ENCODE results near the gene PCDHAC1. TPM values are rescaled to one million over a fixed set of nuclear protein-coding genes. Genes with fewer than 3 reads are reported as not detected.

The PCDHAC1 gene
- total and polyA plus RNA-seq, 3 experiments from 2014 or later, result not detected

DNA sequence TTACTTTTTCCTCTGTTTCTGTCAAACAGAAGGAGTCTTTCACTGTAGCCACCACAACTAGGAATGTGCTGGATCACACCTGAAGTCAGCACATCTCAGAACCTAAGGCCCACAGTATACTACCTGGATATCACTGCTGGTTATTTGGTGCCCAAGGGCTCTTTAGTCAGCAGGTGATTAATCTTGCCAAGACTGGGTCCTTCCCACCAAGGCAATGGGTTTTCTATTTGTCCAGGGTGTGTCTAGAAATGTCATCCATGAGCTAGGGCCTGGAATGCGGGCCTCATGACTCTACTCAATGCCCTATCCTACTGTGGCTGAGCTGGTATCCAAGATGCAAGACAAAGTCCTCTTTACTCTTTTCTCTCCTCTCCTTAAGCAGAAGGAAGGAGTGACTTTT, 9.8 kb upstream of the PCDHAC1 start:
- peaks cover 4 to 24% (median 7%) of the 10 kb centered on the region in 5 donors for H3K9me3 Mint-ChIP-seq
- CTCF ChIA-PET, result no interaction called here
- H3K4me1 ChIP-seq (ENCODE audit: insufficient read depth, low read length), result no peaks in the 10 kb centered on the region

DNA sequence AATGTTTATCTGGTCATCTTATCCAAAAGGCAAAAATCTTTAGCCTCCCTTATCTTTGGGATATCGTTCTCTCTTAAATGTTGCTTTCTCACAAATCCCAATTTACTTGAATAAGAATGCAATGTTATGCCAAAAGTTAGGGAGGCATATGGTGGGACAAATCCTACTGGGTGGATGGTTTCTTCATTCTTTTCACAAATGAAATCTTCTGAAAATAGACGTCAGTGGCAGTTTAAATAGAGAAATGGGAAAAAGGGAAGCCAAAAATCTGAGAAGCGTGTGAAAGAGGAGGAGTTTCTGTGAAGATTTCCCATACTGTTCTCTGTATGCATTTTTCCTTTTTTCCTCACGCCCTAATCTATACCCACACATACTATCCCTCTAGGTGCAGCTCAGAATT, 2.5 kb upstream of the PCDHAC1 start:
- ChIA-PET CTCF (no interaction called here), POLR2A (no interaction called here)
- Histone ChIP-seq H3K27ac (ENCODE audit: low read depth, low read length) (no peak overlapping the region), H3K9me3 (ENCODE audit: low read length) (no peaks in the 10 kb centered on the region), H3K4me1 (ENCODE audit: insufficient read depth, low read length) (no peaks in the 10 kb centered on the region), H3K4me3 (ENCODE audit: low read length) (no peak overlapping the region), H3K27me3 (ENCODE audit: insufficient read depth, low read length, poor library complexity, severe bottlenecking) (peaks cover 4% of the 10 kb centered on the region), H3K36me3 (ENCODE audit: insufficient read depth, low read length) (no peaks in the 10 kb centered on the region)
- H3K27me3 Mint-ChIP-seq, result peaks cover 33 to 67% of the 10 kb centered on the region in 2 donors
- H3K4me3 Mint-ChIP-seq, result no peak overlapping the region
- peaks cover 0 to 1% (median 0%) of the 10 kb centered on the region in 3 donors for H3K36me3 Mint-ChIP-seq
- peaks cover 0 to 8% (median 7%) of the 10 kb centered on the region in 5 donors for H3K9me3 Mint-ChIP-seq
- DNase-seq, result no peak
- H3K27ac Mint-ChIP-seq, result no peak overlapping the region
- H3K4me1 Mint-ChIP-seq, result peaks cover 5 to 18% (median 7%) of the 10 kb centered on the region in 3 donors

More for the DNA sequence above, 9.8 kb upstream of the PCDHAC1 start:
- Mint-ChIP-seq H3K4me1 (no peaks in the 10 kb centered on the region), H3K27ac (no peak overlapping the region), H3K36me3 (no peaks in the 10 kb centered on the region), H3K4me3 (no peak overlapping the region), H3K27me3 (peaks cover 5 to 22% of the 10 kb centered on the region in 2 donors)
- Histone ChIP-seq H3K9me3 (ENCODE audit: low read length) (no peaks in the 10 kb centered on the region), H3K36me3 (ENCODE audit: insufficient read depth, low read length) (no peaks in the 10 kb centered on the region), H3K4me3 (ENCODE audit: low read length) (no peak overlapping the region), H3K27me3 (ENCODE audit: insufficient read depth, low read length, poor library complexity, severe bottlenecking) (no peaks in the 10 kb centered on the region), H3K27ac (ENCODE audit: low read depth, low read length) (no peak overlapping the region)
- no peak for DNase-seq
- POLR2A ChIA-PET, result no interaction called here

DNA sequence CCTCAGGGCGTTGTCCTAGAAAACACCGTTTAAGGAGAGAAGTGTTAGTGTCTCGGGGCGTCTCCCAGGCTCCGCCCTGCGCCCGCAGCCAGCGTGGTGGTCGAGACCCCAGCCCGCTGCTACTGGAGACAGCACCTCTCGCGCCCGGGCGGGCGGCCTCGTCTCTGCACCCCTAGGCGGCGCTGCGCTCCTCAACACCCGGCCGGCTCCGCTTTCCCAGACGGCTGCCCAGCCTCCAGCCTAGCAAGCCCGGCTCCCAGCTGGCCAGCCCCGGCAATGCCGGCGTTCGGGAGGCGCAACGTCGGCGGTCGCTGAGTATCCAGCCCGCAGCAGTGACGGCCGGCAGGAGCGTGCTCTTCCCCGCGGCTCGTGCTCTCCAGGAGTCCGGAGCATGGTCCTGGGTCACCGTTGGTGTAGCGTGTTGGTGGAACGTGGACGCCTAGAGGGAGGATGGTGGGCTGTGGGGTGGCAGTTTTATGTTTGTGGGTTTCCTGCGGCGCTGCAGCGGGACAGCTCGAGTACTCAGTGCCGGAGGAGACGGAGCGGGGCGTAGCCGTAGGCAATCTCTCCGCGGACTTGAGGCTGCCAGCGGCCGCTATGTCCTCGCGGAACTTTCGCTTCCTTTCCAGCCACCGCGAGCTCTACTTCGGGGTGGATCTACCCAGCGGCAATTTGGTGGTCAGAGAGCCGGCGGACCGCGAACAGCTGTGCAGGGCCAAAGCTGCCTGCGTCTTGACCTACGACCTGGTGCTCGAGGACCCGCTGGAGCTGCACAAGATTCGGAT, 536 bp downstream of the PCDHAC1 start:
- no peaks in the 10 kb centered on the region for H3K9me3 ChIP-seq (ENCODE audit: low read length)
- H3K4me3 ChIP-seq (ENCODE audit: low read length), result no peak overlapping the region
- DNase-seq, result no peak
- H3K4me1 ChIP-seq (ENCODE audit: insufficient read depth, low read length), result no peaks in the 10 kb centered on the region
- Mint-ChIP-seq H3K9me3 (peaks cover 0 to 9% (median 6%) of the 10 kb centered on the region in 5 donors), H3K27me3 (peaks cover 42 to 71% of the 10 kb centered on the region in 2 donors), H3K36me3 (peaks cover 0 to 6% (median 0%) of the 10 kb centered on the region in 3 donors), H3K4me1 (peaks cover 5 to 18% (median 7%) of the 10 kb centered on the region in 3 donors), H3K27ac (peak overlapping the region in 1 of 8 donors; percentile 39), H3K4me3 (peak overlapping the region in 6 of 7 donors; percentile 29 to 76 (median 62))
- peaks cover 4% of the 10 kb centered on the region for H3K27me3 ChIP-seq (ENCODE audit: insufficient read depth, low read length, poor library complexity, severe bottlenecking)
- no peaks in the 10 kb centered on the region for H3K36me3 ChIP-seq (ENCODE audit: insufficient read depth, low read length)
- H3K27ac ChIP-seq (ENCODE audit: low read depth, low read length), result no peak overlapping the region
- CTCF ChIA-PET, result no interaction called here
- POLR2A ChIA-PET, result no interaction called here

DNA sequence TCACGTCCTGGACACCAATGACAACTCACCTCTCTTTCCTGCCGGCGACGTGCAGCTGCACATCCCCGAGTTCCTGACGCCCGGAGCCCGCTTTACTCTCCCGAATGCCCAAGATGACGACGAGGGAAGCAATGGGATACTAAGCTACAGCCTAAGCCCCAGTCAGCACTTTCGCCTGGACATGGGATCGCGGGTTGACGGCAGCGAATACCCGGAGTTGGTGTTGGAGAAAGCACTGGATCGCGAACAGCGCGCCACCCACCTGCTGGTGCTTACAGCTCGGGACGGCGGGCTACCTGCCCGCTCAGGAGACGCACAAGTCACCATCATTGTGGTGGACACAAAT, 1.1 kb downstream of the PCDHAC1 start:
- Mint-ChIP-seq H3K4me1 (peaks cover 5 to 18% (median 7%) of the 10 kb centered on the region in 3 donors), H3K27ac (peak overlapping the region in 1 of 8 donors; percentile 39), H3K9me3 (peaks cover 0 to 9% (median 6%) of the 10 kb centered on the region in 5 donors), H3K27me3 (peaks cover 42 to 67% of the 10 kb centered on the region in 2 donors), H3K36me3 (peaks cover 0 to 6% (median 0%) of the 10 kb centered on the region in 3 donors), H3K4me3 (peak overlapping the region in 6 of 7 donors; percentile 29 to 76 (median 62))
- no peak for DNase-seq
- Histone ChIP-seq H3K27ac (ENCODE audit: low read depth, low read length) (no peak overlapping the region), H3K9me3 (ENCODE audit: low read length) (no peaks in the 10 kb centered on the region), H3K4me3 (ENCODE audit: low read length) (no peak overlapping the region), H3K36me3 (ENCODE audit: insufficient read depth, low read length) (no peaks in the 10 kb centered on the region), H3K27me3 (ENCODE audit: insufficient read depth, low read length, poor library complexity, severe bottlenecking) (peaks cover 4% of the 10 kb centered on the region), H3K4me1 (ENCODE audit: insufficient read depth, low read length) (no peaks in the 10 kb centered on the region)
- CTCF ChIA-PET, result no interaction called here
- POLR2A ChIA-PET, result no interaction called here

DNA sequence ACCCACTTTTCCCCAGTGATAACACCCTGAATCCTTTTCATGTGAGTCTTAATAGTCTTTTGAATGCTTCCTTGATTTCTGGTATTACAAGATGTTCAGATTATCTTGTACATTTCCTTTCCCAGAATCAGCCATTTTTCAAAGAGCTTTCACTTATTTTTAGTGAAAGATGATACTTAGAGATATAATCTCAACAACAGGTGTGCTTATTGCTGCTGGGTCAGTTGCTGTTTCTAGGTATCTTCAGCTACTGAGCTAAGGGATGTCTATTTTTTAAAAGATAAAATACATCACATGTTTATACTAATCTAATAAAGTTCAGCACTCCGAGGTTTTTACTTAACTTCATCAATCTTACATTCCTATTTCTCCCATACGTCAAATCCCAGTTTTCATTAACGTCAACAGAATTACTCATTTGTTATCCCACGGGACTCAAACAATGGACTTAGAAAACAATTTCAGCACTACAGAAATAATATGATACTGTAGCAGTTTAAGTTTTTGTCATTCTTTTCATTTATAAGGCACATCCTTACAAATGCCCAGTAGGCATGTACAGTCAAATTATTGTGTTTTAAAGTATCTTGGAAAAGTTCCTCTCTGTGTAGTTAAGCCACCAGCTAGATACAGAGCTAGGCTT, 9.0 kb downstream of the PCDHAC1 start:
- no peak overlapping the region for H3K27ac ChIP-seq (ENCODE audit: low read depth, low read length)
- no peak overlapping the region for H3K27ac Mint-ChIP-seq
- peaks cover 4 to 7% of the 10 kb centered on the region in 2 donors for H3K27me3 Mint-ChIP-seq
- ChIA-PET CTCF (no interaction called here), POLR2A (no interaction called here)
- no peaks in the 10 kb centered on the region for H3K36me3 ChIP-seq (ENCODE audit: insufficient read depth, low read length)
- no peaks in the 10 kb centered on the region for H3K4me1 ChIP-seq (ENCODE audit: insufficient read depth, low read length)
- H3K4me3 Mint-ChIP-seq, result no peak overlapping the region
- H3K4me1 Mint-ChIP-seq, result no peaks in the 10 kb centered on the region
- H3K4me3 ChIP-seq (ENCODE audit: low read length), result no peak overlapping the region
- H3K9me3 Mint-ChIP-seq, result peaks cover 0 to 3% (median 0%) of the 10 kb centered on the region in 5 donors
- no peaks in the 10 kb centered on the region for H3K27me3 ChIP-seq (ENCODE audit: insufficient read depth, low read length, poor library complexity, severe bottlenecking)
- H3K36me3 Mint-ChIP-seq, result no peaks in the 10 kb centered on the region
- no peaks in the 10 kb centered on the region for H3K9me3 ChIP-seq (ENCODE audit: low read length)
- no peak for DNase-seq

DNA sequence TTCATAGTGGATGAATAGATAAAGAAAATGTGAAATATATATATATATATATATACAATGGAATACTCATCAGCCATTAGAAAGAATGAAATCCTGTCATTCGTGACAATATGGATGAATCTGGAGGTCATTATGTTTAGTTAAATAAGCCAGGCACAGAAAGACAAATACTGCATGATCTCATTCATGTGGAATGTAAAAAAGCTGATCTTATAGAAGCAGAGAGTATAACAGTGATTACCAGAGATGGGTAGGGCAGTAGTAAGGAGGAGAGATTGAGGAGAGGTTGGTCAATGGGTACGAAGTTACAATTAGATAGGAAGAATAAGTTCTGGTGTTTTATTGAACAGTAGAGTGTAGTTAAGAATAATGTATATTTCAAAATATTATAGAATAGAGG, 20.5 kb downstream of the PCDHAC1 start:
- Mint-ChIP-seq H3K4me3 (no peak overlapping the region), H3K4me1 (no peaks in the 10 kb centered on the region), H3K36me3 (no peaks in the 10 kb centered on the region), H3K27me3 (peaks cover under 1 to 4% of the 10 kb centered on the region in 2 donors), H3K9me3 (peaks cover 7 to 26% (median 12%) of the 10 kb centered on the region in 5 donors), H3K27ac (no peak overlapping the region)
- Histone ChIP-seq H3K4me1 (ENCODE audit: insufficient read depth, low read length) (no peaks in the 10 kb centered on the region), H3K9me3 (ENCODE audit: low read length) (no peaks in the 10 kb centered on the region), H3K4me3 (ENCODE audit: low read length) (no peak overlapping the region), H3K27ac (ENCODE audit: low read depth, low read length) (no peak overlapping the region), H3K36me3 (ENCODE audit: insufficient read depth, low read length) (no peaks in the 10 kb centered on the region), H3K27me3 (ENCODE audit: insufficient read depth, low read length, poor library complexity, severe bottlenecking) (no peaks in the 10 kb centered on the region)
- DNase-seq, result no peak
- ChIA-PET POLR2A (no interaction called here), CTCF (no interaction called here)

DNA sequence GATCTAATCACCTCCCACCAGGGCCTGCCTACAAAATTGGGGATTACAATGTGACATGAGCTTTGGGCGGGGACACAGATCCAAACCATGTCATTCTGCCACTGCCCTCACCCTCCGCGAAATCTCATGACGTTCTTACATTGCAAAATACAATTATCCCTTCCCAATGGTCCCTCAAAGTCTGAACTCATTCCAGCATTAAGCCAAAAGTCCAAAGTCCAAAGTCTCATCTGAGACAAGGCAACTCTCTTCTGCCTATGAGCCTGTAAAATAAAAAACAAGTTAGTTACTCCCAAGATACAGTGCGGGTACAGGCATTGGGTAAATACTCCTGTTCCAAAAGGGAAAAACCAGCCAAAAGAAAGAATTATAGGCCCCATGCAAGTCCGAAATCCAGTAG, 25.5 kb downstream of the PCDHAC1 start:
- Mint-ChIP-seq H3K27me3 (peaks cover 8 to 9% of the 10 kb centered on the region in 2 donors), H3K27ac (no peak overlapping the region), H3K9me3 (peaks cover 0 to 5% (median 4%) of the 10 kb centered on the region in 5 donors), H3K4me1 (no peaks in the 10 kb centered on the region), H3K4me3 (no peak overlapping the region), H3K36me3 (no peaks in the 10 kb centered on the region)
- DNase-seq, result no peak
- Histone ChIP-seq H3K9me3 (ENCODE audit: low read length) (no peaks in the 10 kb centered on the region), H3K27ac (ENCODE audit: low read depth, low read length) (no peak overlapping the region), H3K36me3 (ENCODE audit: insufficient read depth, low read length) (no peaks in the 10 kb centered on the region), H3K27me3 (ENCODE audit: insufficient read depth, low read length, poor library complexity, severe bottlenecking) (no peaks in the 10 kb centered on the region), H3K4me1 (ENCODE audit: insufficient read depth, low read length) (no peaks in the 10 kb centered on the region), H3K4me3 (ENCODE audit: low read length) (no peak overlapping the region)
- POLR2A ChIA-PET, result no interaction called here
- CTCF ChIA-PET, result no interaction called here

DNA sequence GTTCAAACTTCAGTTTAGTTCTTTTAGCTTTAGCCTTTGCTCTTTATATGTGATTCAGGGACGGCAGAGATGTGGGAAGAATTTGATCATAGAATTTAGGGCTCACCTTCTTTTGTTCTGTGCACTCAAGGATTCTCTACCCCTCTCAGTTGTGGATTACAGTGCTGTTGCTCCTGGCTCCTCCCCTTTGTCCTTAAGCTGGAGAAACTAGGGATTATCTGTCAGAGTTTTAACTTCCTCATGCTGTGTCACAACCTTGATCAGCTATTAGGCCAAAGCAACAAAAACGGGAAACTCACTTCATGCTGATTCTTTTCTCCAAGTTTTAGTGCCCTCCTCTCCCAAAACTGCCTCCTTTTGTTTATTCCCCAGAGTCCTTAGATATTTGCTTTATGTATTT, 27.1 kb downstream of the PCDHAC1 start:
- H3K9me3 ChIP-seq (ENCODE audit: low read length), result no peaks in the 10 kb centered on the region
- no peaks in the 10 kb centered on the region for H3K4me1 ChIP-seq (ENCODE audit: insufficient read depth, low read length)
- no peak overlapping the region for H3K4me3 Mint-ChIP-seq
- no peak overlapping the region for H3K27ac ChIP-seq (ENCODE audit: low read depth, low read length)
- no peaks in the 10 kb centered on the region for H3K36me3 Mint-ChIP-seq
- POLR2A ChIA-PET, result no interaction called here
- no peaks in the 10 kb centered on the region for H3K27me3 ChIP-seq (ENCODE audit: insufficient read depth, low read length, poor library complexity, severe bottlenecking)
- no peak overlapping the region for H3K4me3 ChIP-seq (ENCODE audit: low read length)
- H3K36me3 ChIP-seq (ENCODE audit: insufficient read depth, low read length), result no peaks in the 10 kb centered on the region
- peaks cover 0 to 5% (median 4%) of the 10 kb centered on the region in 5 donors for H3K9me3 Mint-ChIP-seq
- H3K4me1 Mint-ChIP-seq, result no peaks in the 10 kb centered on the region
- no peak for DNase-seq
- peaks cover 8 to 9% of the 10 kb centered on the region in 2 donors for H3K27me3 Mint-ChIP-seq
- no peak overlapping the region for H3K27ac Mint-ChIP-seq
- CTCF ChIA-PET, result no interaction called here

Measured in CD8-positive, alpha-beta memory T cell (primary cell).